HepG2 (cell line): ENCODE results near the gene PPA1. TPM values are rescaled to one million over a fixed set of nuclear protein-coding genes. Genes with fewer than 3 reads are reported as not detected.

Experiments
- ATAC-seq: fragments of 200-7000 bp; cut with Tn5 transposase; 3 replicates; pipeline ENCODE4 v1.9.1; 2020; ENCODE audit warnings: mild to moderate bottlenecking, moderate library complexity
- BruUV-seq: library from RNA; stranded (reverse); fragments of 400-500 nt; replicated peaks from 2 replicates; lab custom pipeline; 2021; lab: Mats Ljungman, UMichigan
- CTCF ChIA-PET: fragments of 300-600 bp; formaldehyde crosslinking; extraction: SDS; loops from one replicate; lab custom pipeline; 2021; ENCODE audit warnings: low total read pairs, inconsistent platforms, low intra/inter-chr PET ratio; lab: Yijun Ruan, JAX
- POLR2A ChIA-PET: fragments of 350-600 bp; sonication (Branson Sonifier 250); formaldehyde crosslinking; loops from one replicate; lab custom pipeline; 2020; ENCODE audit warnings: antibody characterized with exemption, inconsistent platforms; lab: Yijun Ruan, JAX
- DNase-seq: peaks from one replicate; pipeline ENCODE4 v3.0.0-alpha.2; 2015; ENCODE audit warnings: low spot score
- FAIRE-seq: peaks from 3 replicates; lab custom pipeline; 2011; peaks lifted over from hg19 to GRCh38; lab: Jason Lieb, UNC
- H2AFZ ChIP-seq: one replicate; pipeline ENCODE4 v1.6.1; 2011; ENCODE audit warnings: low read length, inconsistent platforms
- H3K27ac ChIP-seq: fragments of 300-600 bp; 3 replicates; pipeline ENCODE4 v1.8.0; 2011; ENCODE audit warnings: mixed run types, mild to moderate bottlenecking, mixed read lengths, low read length, inconsistent platforms; ENCODE audit not compliant: insufficient read depth; ENCODE audit errors: extremely low read length
- H3K27me3 ChIP-seq, 2 experiments: fragments of 200-600 bp in 1 of 2; 2 replicates in 1 of 2; 3 replicates in 1 of 2; pipeline versions ENCODE4 v1.6.0 to v1.8.0; 2011; ENCODE audit warnings: low read length in 2 of 2, mild to moderate bottlenecking in 2 of 2, moderate library complexity in 2 of 2, inconsistent platforms in 1 of 2; ENCODE audit not compliant: insufficient read depth in 2 of 2, control insufficient read depth in 1 of 2
- H3K36me3 ChIP-seq, 2 experiments: fragments of 200-600 bp in 1 of 2; replicated peaks in 1 of 2; 2 replicates in 1 of 2; 3 replicates in 1 of 2; pipeline versions ENCODE4 v1.5.1 to v1.8.0; 2011; ENCODE audit warnings: low read length in 2 of 2, inconsistent platforms in 1 of 2; ENCODE audit not compliant: insufficient read depth in 2 of 2, control insufficient read depth in 1 of 2
- H3K4me1 ChIP-seq: 2 replicates; pipeline ENCODE4 v1.5.1; 2012; ENCODE audit warnings: low read length, inconsistent platforms; ENCODE audit not compliant: insufficient read depth
- H3K4me2 ChIP-seq: 2 replicates; pipeline ENCODE4 v1.6.0; 2011; ENCODE audit warnings: low read depth, low read length, inconsistent platforms
- H3K4me3 ChIP-seq, 3 experiments: fragments of 200-600 bp in 1 of 3; sonication (generic), shearing (Covaris generic) in 1 of 3; replicated peaks in 1 of 3; 2 replicates each; pipeline ENCODE4 v1.5.1; 2011 to 2016; ENCODE audit warnings: low read length in 3 of 3, inconsistent platforms in 2 of 3, low read depth in 2 of 3, mild to moderate bottlenecking in 2 of 3, control low read depth in 1 of 3, mixed read lengths in 1 of 3; ENCODE audit not compliant: insufficient read depth in 1 of 3
- H3K79me2 ChIP-seq: one replicate; pipeline ENCODE4 v1.6.1; 2011; ENCODE audit warnings: low read length, inconsistent platforms; ENCODE audit not compliant: insufficient read depth
- H3K9ac ChIP-seq: 2 replicates; pipeline ENCODE4 v1.6.0; 2011; ENCODE audit warnings: mild to moderate bottlenecking, low read depth, low read length, inconsistent platforms; ENCODE audit not compliant: insufficient read depth
- H3K9me3 ChIP-seq: 2 replicates; pipeline ENCODE4 v1.5.1; 2012; ENCODE audit warnings: mild to moderate bottlenecking, low read length
- H4K20me1 ChIP-seq: 2 replicates; pipeline ENCODE4 v1.6.0; 2011; ENCODE audit warnings: inconsistent platforms, mild to moderate bottlenecking, low read length, moderate library complexity; ENCODE audit not compliant: insufficient read depth
- ATF1 ChIP-seq: IDR thresholded peaks from 2 replicates; pipeline ENCODE4 v1.6.1; 2016; ENCODE audit warnings: mild to moderate bottlenecking, control low read depth
- GABPB1 ChIP-seq: IDR thresholded peaks from 2 replicates; pipeline ENCODE4 v1.6.1; 2016; ENCODE audit warnings: mild to moderate bottlenecking, missing genetic modification reagents, moderate library complexity, missing compliant biosample characterization
- HES4 ChIP-seq: sonication (generic); formaldehyde crosslinking; IDR thresholded peaks from 2 replicates; pipeline ENCODE4 v1.9.0; 2021; ENCODE audit warnings: mild to moderate bottlenecking, missing genetic modification reagents, borderline replicate concordance
- HNF4G ChIP-seq, 2 experiments: sonication (generic) in 1 of 2; formaldehyde crosslinking in 1 of 2; IDR thresholded peaks; 2 replicates each; pipeline versions ENCODE4 v1.4.0 to v1.6.1; 2011 to 2020; ENCODE audit warnings: borderline replicate concordance in 2 of 2, low read depth in 2 of 2, mild to moderate bottlenecking in 2 of 2, low read length in 1 of 2, missing genetic modification reagents in 1 of 2, moderate library complexity in 1 of 2
- KAT2B ChIP-seq: fragments of 150-350 bp; IDR thresholded peaks from 2 replicates; pipeline ENCODE4 v1.6.1; 2014; ENCODE audit warnings: low read depth, low read length, borderline replicate concordance
- LCORL ChIP-seq, 2 experiments: fragments of 450-650 bp in 1 of 2; sonication (generic) in 1 of 2; formaldehyde crosslinking in 1 of 2; IDR thresholded peaks; 2 replicates each; pipeline versions ENCODE4 v1.5.0 to v1.6.1; 2017 to 2020; ENCODE audit warnings: antibody characterized with exemption in 1 of 2, missing genetic modification reagents in 1 of 2
- PHF21A ChIP-seq: sonication (generic); formaldehyde crosslinking; IDR thresholded peaks from 2 replicates; pipeline ENCODE4 v1.5.0; 2020; ENCODE audit warnings: mild to moderate bottlenecking, missing genetic modification reagents
- TCF12 ChIP-seq, 2 experiments: fragments of 450-650 bp in 1 of 2; sonication (generic) in 1 of 2; formaldehyde crosslinking in 1 of 2; IDR thresholded peaks; 2 replicates each; pipeline versions ENCODE4 v1.6.1 to v1.8.0; 2017 to 2022; ENCODE audit warnings: antibody characterized with exemption in 1 of 2, mild to moderate bottlenecking in 1 of 2, missing genetic modification reagents in 1 of 2, moderate library complexity in 1 of 2
- ZNF768 ChIP-seq: sonication (generic); formaldehyde crosslinking; IDR thresholded peaks from 2 replicates; pipeline ENCODE4 v1.4.0; 2020; ENCODE audit warnings: missing genetic modification reagents
- WGBS: methylation state at CpG from one replicate; pipeline ENCODE4 v1.1.6; 2017; ENCODE audit warnings: low lambda C conversion rate; 5-methylcytosine and 5-hydroxymethylcytosine counted together
- in situ Hi-C: cut with HindIII; loops from 2 replicates; pipeline ENCODE4 v1.10.0; 2017; ENCODE audit warnings: low pct_unique_long_range_greater_than_20kb; ENCODE audit not compliant: extremely low pct_ligation_motif_present
- intact Hi-C: fragments of 100-400 bp; cut with micrococcal nuclease; formaldehyde crosslinking; loops from one replicate; pipeline ENCODE4 v1.10.0; 2022; ENCODE audit not compliant: unreplicated experiment
- polyA plus RNA-seq, 8 experiments: library from polyadenylated mRNA; depleted of rRNA in 3 of 8; stranded (reverse) in 7 of 8; unstranded in 1 of 8; fragments of >200 nt; fragmentation: Illumina TruSeq in 4 of 8; extraction: Trizol in 4 of 8; gene quantifications; 2 replicates each; pipeline versions ENCODE4 v1.2.1 to v1.2.3, GENCODE V29; 2011 to 2016; ENCODE audit warnings: low read depth in 4 of 8, missing spikeins in 1 of 8, mixed read lengths in 1 of 8; ENCODE audit not compliant: insufficient read depth in 1 of 8
- total RNA-seq, 5 experiments: library from RNA; depleted of rRNA; stranded (reverse); fragments of >200 nt; fragmentation: Illumina TruSeq; extraction: Trizol; gene quantifications; 2 replicates each; pipeline ENCODE4 v1.2.3, GENCODE V29; 2016; ENCODE audit warnings: low read depth in 1 of 5
- TF ChIP-seq, protein P1 (sequence below): sonication (generic); formaldehyde crosslinking; IDR thresholded peaks from 2 replicates; pipeline ENCODE4 v1.4.0; 2020; ENCODE audit warnings: missing genetic modification reagents
- TF ChIP-seq, protein P2 (sequence below): sonication (generic); formaldehyde crosslinking; IDR thresholded peaks from 2 replicates; pipeline ENCODE4 v1.5.0; 2020; ENCODE audit warnings: mild to moderate bottlenecking, missing genetic modification reagents

The PPA1 gene
- total and polyA plus RNA-seq, 2 of the 13 experiments (the other 11 are each of a cell fraction or from before 2014, with no cell fraction given), result 136 to 250 TPM

DNA sequence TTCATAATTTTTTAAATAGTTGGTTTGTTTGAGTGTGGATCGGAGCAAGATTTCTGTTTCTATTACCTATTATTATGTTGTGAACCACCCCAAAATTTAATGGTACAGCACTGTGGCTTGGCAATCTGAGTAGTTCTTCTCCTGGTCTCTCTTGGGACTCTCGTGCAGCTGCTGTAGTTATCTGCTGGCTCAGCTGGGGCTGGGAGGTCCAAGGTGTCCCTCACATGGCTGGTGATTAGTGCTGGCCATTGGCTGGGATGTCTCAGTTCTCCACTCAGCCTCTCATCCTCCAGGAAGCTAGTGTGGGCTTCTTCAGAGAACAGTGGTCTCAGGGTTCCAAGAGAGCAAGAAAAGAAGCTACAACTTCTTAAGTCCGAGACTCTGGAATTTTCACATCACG, 35.1 kb upstream of the PPA1 start:
- WGBS, result 15% methylated on average over 4 of the region's 4 CpGs
- no peak for FAIRE-seq
- DNase-seq, result no peak

DNA sequence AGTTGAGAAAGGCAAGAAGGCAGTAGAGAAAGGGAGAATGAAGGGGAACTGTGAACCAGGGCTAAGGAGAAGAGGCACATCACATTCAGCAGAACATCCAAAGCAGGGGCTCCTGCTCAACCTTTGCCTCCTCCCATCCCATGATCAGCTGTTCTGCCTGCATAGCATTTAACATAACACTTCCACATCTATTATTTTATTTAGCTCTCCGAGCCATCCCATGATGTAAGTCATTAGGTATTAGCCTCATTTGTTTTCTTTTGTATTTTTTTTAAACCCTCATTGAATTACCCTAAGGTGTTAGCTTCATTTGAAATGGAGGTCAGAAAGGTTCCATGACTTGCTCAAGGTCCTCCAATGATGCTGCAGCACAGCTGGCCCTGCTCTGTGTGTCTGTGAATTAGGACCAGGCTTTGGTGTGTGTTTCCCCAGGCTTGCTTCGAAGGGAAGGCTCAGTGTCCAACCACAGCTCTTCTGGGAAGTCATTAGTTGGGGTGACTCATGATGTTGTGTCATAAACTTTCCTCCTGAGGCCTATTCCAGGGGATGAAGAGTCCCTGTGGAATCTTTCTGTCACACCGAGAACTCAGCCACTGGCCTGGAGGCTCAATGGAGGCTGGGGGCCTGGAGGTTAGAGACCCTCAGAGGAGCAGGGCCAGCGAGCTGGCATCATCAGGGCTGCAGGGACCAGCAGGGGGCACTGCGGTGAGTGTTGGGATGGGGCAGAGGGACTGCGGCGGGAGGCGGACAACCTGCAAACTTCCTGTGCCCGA, 34.1 kb upstream of the PPA1 start:
- H2AFZ ChIP-seq, result no peak overlapping the region
- peaks cover 2% of the 10 kb centered on the region for H3K4me1 ChIP-seq
- in situ Hi-C loops, result no loop called here
- ATAC-seq, result peak; percentile 45; the same call in 2 of the 3 replicates
- no peak overlapping the region for H3K4me2 ChIP-seq
- no peak for FAIRE-seq
- H3K27me3 ChIP-seq, result peaks cover 2 to 3% of the 10 kb centered on the region in 2 experiments; a peak in 2 of 5 replicates
- no peaks in the 10 kb centered on the region for H3K36me3 ChIP-seq
- H4K20me1 ChIP-seq, result no peaks in the 10 kb centered on the region
- BruUV-seq, result no TSS peak
- no peak overlapping the region for H3K4me3 ChIP-seq
- DNase-seq, result no peak
- H3K9ac ChIP-seq, result no peak overlapping the region
- H3K27ac ChIP-seq, result no peak overlapping the region
- 46% methylated on average over 7 of the region's 9 CpGs for WGBS
- ChIA-PET POLR2A (no interaction called here), CTCF (no interaction called here)
- H3K9me3 ChIP-seq, result no peaks in the 10 kb centered on the region
- no peaks in the 10 kb centered on the region for H3K79me2 ChIP-seq
- intact Hi-C loops, result no loop called here
- TF ChIP-seq KAT2B (no peak), GABPB1 (peak; percentile 40; the same call in 1 of the 2 replicates), PHF21A (no peak), HNF4G (IDR thresholded peaks at IDR 0.05; ENCODE audit: borderline replicate concordance, low read depth, low read length) (no peak), HNF4G (CRISPR knock-in tag; IDR thresholded peaks at IDR 0.05; ENCODE audit: borderline replicate concordance, low read depth) (no peak), ZNF768 (CRISPR knock-in tag) (peak; percentile 17; the same call in 1 of the 2 replicates)
- TF ChIP-seq, protein P1, sequence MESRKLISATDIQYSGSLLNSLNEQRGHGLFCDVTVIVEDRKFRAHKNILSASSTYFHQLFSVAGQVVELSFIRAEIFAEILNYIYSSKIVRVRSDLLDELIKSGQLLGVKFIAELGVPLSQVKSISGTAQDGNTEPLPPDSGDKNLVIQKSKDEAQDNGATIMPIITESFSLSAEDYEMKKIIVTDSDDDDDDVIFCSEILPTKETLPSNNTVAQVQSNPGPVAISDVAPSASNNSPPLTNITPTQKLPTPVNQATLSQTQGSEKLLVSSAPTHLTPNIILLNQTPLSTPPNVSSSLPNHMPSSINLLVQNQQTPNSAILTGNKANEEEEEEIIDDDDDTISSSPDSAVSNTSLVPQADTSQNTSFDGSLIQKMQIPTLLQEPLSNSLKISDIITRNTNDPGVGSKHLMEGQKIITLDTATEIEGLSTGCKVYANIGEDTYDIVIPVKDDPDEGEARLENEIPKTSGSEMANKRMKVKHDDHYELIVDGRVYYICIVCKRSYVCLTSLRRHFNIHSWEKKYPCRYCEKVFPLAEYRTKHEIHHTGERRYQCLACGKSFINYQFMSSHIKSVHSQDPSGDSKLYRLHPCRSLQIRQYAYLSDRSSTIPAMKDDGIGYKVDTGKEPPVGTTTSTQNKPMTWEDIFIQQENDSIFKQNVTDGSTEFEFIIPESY (CRISPR knock-in tag), result peak; percentile 79

More for the DNA sequence above, 35.1 kb upstream of the PPA1 start:
- in situ Hi-C loops (no loop called here), intact Hi-C loops (no loop called here)
- no peak overlapping the region for H3K9ac ChIP-seq
- no peak overlapping the region for H3K27ac ChIP-seq
- no peaks in the 10 kb centered on the region for H3K79me2 ChIP-seq
- H3K4me3 ChIP-seq, result no peak overlapping the region
- no TSS peak for BruUV-seq
- H3K27me3 ChIP-seq, result peaks cover 2 to 3% of the 10 kb centered on the region in 2 experiments; a peak in 1 of 5 replicates
- POLR2A ChIA-PET, result no interaction called here
- no peak overlapping the region for H3K4me2 ChIP-seq
- H3K36me3 ChIP-seq, result no peaks in the 10 kb centered on the region
- no peak overlapping the region for H2AFZ ChIP-seq
- TF ChIP-seq ATF1 (no peak), LCORL (IDR thresholded peaks at IDR 0.05) (no peak), LCORL (CRISPR knock-in tag; IDR thresholded peaks at IDR 0.05) (no peak), HES4 (CRISPR knock-in tag) (no peak), TCF12 (IDR thresholded peaks at IDR 0.05) (no peak), TCF12 (CRISPR knock-in tag; IDR thresholded peaks at IDR 0.05) (no peak)
- TF ChIP-seq, protein P2, sequence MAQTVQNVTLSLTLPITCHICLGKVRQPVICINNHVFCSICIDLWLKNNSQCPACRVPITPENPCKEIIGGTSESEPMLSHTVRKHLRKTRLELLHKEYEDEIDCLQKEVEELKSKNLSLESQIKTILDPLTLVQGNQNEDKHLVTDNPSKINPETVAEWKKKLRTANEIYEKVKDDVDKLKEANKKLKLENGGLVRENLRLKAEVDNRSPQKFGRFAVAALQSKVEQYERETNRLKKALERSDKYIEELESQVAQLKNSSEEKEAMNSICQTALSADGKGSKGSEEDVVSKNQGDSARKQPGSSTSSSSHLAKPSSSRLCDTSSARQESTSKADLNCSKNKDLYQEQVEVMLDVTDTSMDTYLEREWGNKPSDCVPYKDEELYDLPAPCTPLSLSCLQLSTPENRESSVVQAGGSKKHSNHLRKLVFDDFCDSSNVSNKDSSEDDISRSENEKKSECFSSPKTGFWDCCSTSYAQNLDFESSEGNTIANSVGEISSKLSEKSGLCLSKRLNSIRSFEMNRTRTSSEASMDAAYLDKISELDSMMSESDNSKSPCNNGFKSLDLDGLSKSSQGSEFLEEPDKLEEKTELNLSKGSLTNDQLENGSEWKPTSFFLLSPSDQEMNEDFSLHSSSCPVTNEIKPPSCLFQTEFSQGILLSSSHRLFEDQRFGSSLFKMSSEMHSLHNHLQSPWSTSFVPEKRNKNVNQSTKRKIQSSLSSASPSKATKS (CRISPR knock-in tag), result no peak
- ATAC-seq, result no peak
- H4K20me1 ChIP-seq, result no peaks in the 10 kb centered on the region
- H3K9me3 ChIP-seq, result no peaks in the 10 kb centered on the region
- H3K4me1 ChIP-seq, result peaks cover 7% of the 10 kb centered on the region
- CTCF ChIA-PET, result no interaction called here
